ENCODE measurements around the gene PRSS36.
"Not testable (repeated sequence)": the region's sequence is repeated elsewhere in the genome, so short reads cannot be mapped to it uniquely, and the experiment has no call there.

The PRSS36 gene

GRCh38 chr16:31149894-31150890 is at the start of gene PRSS36:
Gene PRSS36 (minus strand): TSS chr16:31150066. CDS start chr16:31150035, 31 bp downstream.
- DNase-seq = no peak

- DNase-seq = no peak
Measured at GRCh38 chr16:31199430-31200041, 49.7 kb upstream of the PRSS36 start.

GRCh38 chr16:31198207-31198882 is 48.5 kb upstream of the PRSS36 start:
- DNase-seq = no peak

- no peak for DNase-seq
Measured at GRCh38 chr16:31196324-31197088, 46.6 kb upstream of the PRSS36 start.

- DNase-seq = not testable (repeated sequence)
Measured at GRCh38 chr16:31195861-31196260, 46.0 kb upstream of the PRSS36 start.

GRCh38 chr16:31194898-31195297 is 45.0 kb upstream of the PRSS36 start:
- no peak for DNase-seq

- no peak for DNase-seq
Measured at GRCh38 chr16:31193874-31194273, 44.0 kb upstream of the PRSS36 start.

- no peak for DNase-seq
Measured at GRCh38 chr16:31192856-31193642, 43.2 kb upstream of the PRSS36 start.

GRCh38 chr16:31191697-31192428 is 42.0 kb upstream of the PRSS36 start:
- DNase-seq = no peak

GRCh38 chr16:31190818-31191444 is 41.1 kb upstream of the PRSS36 start:
- no peak for DNase-seq

GRCh38 chr16:31190061-31190460 is 40.2 kb upstream of the PRSS36 start:
- DNase-seq = no peak

- no peak for DNase-seq
Measured at GRCh38 chr16:31189412-31189778, 39.5 kb upstream of the PRSS36 start.

GRCh38 chr16:31188450-31189411 is 38.9 kb upstream of the PRSS36 start:
- DNase-seq = no peak

GRCh38 chr16:31187808-31188189 is 37.9 kb upstream of the PRSS36 start:
- DNase-seq = no peak

GRCh38 chr16:31186930-31187807 is 37.3 kb upstream of the PRSS36 start:
- no peak for DNase-seq

GRCh38 chr16:31186176-31186575 is 36.3 kb upstream of the PRSS36 start:
- no peak for DNase-seq

GRCh38 chr16:31185339-31185738 is 35.5 kb upstream of the PRSS36 start:
- no peak for DNase-seq

- no peak for DNase-seq
Measured at GRCh38 chr16:31184888-31185287, 35.0 kb upstream of the PRSS36 start.

Measured in stimulated activated CD4-positive, alpha-beta T cell treated with anti-CD3 and anti-CD28 coated beads, Interleukin-4, amount 100 ng/mL, for 1 hour (primary cell).